NCI-H446 treated with DMSO at 0.1 percent for 48 hours (cell line): ENCODE results near the gene KCNN1.
"Not testable (repeated sequence)": the region's sequence is repeated elsewhere in the genome, so short reads cannot be mapped to it uniquely, and the experiment has no call there.

Source experiments
- DNase-seq: peaks from one replicate; lab custom pipeline; 2025; lab: John Stamatoyannopoulos, UW

The KCNN1 gene

DNA sequence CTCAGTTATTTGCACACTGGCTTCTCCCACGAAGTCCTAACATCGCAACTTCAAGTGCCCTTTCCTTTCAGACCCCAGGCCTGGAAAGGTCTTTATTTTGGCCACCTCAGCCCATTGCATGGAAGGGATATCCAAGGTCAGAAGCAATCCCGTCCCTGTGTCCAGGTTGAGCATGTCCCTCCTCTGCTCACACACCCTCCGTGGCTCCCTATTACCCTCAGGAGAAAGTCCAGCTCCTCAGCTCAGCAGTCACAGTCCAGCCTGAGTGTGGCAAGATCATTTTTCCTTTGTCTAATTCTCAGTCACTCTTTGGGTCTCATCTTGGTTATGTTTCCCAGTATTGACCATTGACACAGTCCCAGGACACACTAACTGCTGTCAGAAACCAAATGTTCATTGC is 60.2 kb downstream of the KCNN1 start:
- no peak for DNase-seq

DNA sequence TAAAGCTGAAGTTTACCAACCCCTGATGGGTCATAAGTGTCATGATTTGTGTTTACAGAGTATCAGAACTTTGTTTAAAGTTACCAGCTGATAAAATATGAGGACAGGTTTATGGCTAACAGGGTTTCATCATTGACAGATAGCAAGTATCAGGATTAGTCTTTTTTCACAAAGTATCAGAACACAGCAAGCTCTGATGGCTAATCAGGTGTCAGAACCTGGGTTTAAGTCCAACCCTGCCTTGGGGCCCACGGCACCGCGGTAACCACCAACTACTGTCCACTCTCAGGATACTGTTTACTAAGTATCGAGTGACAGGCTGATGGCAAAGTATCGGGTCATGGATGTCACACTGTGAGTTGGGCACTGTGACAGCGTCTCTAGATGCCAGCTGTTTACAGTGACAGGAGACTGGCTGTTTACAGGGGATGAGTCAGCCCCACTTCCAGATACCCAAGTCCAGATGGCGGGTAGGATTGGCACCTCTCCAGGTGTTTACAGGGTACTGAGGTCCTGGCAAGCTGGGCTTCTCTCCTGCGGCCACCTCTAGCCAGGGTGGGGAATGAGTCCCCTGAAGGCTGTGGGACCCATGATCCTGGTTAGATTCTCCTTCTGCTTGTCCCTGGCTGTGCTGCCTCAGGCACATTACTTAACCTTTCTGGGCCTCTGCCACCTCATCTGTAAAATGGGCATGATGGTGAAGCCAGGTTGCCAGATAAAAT is 62.9 kb downstream of the KCNN1 start:
- peak; percentile 96 for DNase-seq

DNA sequence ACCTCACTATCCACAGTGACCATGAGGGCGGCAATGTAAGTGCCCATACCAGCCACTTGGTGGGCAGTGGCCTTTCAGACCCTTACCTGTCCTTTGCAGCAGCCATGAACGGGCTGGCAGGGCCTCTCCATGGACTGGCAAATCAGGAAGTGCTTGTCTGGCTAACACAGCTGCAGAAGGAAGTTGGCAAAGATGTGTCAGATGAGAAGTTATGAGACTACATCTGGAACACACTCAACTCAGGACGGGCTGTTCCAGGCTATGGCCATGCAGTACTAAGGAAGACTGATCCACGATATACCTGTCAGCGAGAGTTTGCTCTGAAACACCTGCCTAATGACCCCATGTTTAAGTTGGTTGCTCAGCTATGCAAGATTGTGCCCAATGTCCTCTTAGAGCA is 64.5 kb downstream of the KCNN1 start:
- not testable (repeated sequence) for DNase-seq

DNA sequence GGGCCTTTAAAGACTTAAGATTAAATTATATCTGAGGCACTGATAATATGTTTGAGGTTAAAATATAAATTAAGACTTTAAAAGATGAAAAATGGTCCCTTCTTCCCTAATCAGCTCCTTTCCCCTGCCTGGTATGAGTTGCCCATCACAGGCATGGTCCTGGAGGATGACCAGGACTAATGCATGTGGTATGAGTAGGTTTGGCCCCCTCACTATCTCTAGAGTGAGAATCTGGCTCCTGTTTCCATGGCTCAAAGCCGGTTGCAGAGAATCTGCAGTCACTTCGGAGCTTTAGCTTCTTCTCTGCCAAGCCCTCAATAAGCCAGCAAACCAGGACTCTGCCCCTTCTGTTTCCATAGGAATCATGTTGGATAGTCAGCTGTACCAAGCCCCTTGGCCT is 65.2 kb downstream of the KCNN1 start:
- peak; percentile 62 for DNase-seq

DNA sequence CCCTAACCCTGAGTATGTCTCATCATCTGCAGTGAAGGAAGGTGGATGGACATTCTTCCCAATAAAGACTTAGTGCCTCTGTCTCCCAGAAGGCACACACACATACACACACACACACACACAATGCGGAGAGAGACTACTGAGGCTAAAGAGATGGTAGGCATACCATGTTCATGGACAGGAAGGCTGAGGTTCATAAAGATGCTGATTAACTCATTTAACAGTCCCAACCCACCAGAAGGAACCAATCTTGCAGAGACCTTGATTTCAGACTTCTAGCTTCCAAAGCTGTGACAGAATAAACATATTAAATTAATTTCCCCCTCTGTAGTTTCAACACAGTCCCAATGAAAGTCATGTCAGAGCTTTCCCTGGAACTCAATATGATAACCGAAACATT is 74.1 kb downstream of the KCNN1 start:
- DNase-seq, result no peak

GRCh38 chr19:18043676-18044075 is 76.8 kb downstream of the KCNN1 start:
- DNase-seq, result no peak

GRCh38 chr19:18044825-18045304 is 78.0 kb downstream of the KCNN1 start:
- DNase-seq, result peak; percentile 93

DNA sequence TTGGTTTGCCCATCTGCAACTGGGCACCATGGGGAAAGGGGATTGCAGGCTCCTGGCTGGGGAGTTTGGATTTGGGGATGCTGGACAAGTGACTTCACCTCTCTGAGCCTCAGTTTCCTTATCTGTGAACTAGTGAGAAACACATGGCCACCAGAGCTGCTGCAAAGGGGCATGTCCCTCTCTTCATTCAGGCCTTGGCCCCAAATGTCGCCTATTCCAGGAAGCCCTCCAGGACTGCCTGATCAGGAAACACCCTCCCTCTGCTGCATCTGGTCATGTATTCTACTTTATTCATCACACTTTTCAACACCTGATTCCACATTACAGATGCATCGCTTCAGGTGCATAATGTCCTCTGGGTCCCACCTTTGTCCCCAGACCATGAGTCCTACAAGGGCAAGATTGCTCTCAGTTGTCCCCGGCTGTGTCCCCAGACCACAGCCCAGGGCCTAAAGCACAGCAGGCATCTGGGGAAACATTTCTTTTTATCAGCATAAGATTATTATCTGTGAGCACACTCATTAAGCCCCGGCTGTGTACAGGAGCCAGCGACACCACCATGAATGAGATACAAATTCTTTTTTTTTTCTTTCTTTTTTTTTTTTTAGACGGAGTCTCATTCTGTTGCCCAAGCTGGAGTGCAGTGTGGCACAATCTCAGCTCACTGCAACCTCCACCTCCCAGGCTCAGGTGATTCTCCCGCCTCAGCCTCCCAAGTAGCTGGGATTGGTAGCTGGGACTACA is 78.6 kb downstream of the KCNN1 start:
- DNase-seq, result no peak

DNA sequence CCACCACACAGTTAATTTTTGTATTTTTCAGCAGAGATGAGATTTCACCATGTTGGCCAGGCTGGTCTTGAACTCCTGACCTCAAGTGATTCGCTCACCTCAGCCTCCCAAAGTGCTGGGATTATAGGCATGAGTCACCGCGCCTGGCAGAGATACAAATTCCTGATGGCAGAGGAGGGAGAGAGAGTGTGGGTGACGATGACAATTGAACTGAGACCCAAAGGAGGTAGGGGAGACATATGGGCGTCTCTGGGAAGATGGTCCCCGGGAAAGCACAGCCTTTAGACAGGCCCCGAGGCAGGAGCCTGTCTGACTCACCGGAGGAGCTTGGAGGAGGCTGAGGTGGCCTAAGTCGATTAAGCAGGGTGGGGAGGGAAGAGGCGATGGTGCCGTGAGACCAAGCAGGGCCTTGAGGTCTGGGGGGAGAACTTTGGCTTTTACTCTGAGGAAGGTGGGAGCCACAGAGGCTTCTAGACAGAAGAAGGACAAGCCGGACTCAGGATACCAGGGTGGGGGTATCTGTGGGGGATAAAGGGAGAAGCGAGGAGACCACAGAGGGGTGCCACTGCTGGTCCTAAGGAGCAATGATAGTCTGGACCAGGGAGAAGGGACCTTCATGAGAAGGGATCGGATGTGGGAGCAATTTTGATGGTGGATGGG is 79.3 kb downstream of the KCNN1 start:
- DNase-seq, result peak; percentile 44

- peak; percentile 13 for DNase-seq
Measured at GRCh38 chr19:18049385-18049784, 82.5 kb downstream of the KCNN1 start.
